ENCODE measurements around the gene FYB1.
"Not testable (repeated sequence)": the region's sequence is repeated elsewhere in the genome, so short reads cannot be mapped to it uniquely, and the experiment has no call there.

GRCh38 chr5:39234494-39234893 is 15.1 kb upstream of the FYB1 start:
- TF ChIP-seq CTCF (conservative IDR thresholded peaks at IDR 0.05; ENCODE audit: low read depth, low read length); RFX5 (IDR thresholded peaks at IDR 0.05; ENCODE audit: low read depth, low read length): not testable (repeated sequence)
